Endodermal cell (in vitro differentiated cells): Measurements from ENCODE around the gene OR10V1. TPM values are rescaled to one million over a fixed set of nuclear protein-coding genes. Genes with fewer than 3 reads are reported as not detected.
A peak's percentile ranks its signal among the peaks of the same experiment; 100 is the strongest.

Source experiments
- DNase-seq: peaks from one replicate; pipeline ENCODE4 v3.0.0-alpha.2; 2017
- H3K27ac ChIP-seq: 2 replicates; pipeline ENCODE4 v1.5.1; 2013; ENCODE audit warnings: mild to moderate bottlenecking, low read depth, low read length, moderate library complexity
- H3K27me3 ChIP-seq: 2 replicates; pipeline ENCODE4 v1.6.1; 2013; ENCODE audit warnings: mild to moderate bottlenecking, low read length, moderate library complexity; ENCODE audit not compliant: insufficient read depth, control insufficient read depth, poor library complexity, severe bottlenecking
- H3K36me3 ChIP-seq: 2 replicates; pipeline ENCODE4 v1.7.0; 2013; ENCODE audit warnings: mild to moderate bottlenecking, low read length, moderate library complexity; ENCODE audit not compliant: control insufficient read depth, insufficient read depth
- H3K4me1 ChIP-seq: one replicate; pipeline ENCODE4 v1.7.0; 2013; ENCODE audit warnings: low read length; ENCODE audit not compliant: control insufficient read depth, insufficient read depth
- H3K4me3 ChIP-seq: 2 replicates; pipeline ENCODE4 v1.5.1; 2013; ENCODE audit warnings: mild to moderate bottlenecking, low read length, moderate library complexity
- H3K9ac ChIP-seq: 2 replicates; pipeline ENCODE4 v1.6.1; 2013; ENCODE audit warnings: mild to moderate bottlenecking, low read length, moderate library complexity; ENCODE audit not compliant: poor library complexity, severe bottlenecking; ENCODE audit errors: extremely low read depth
- H3K9me3 ChIP-seq: 2 replicates; pipeline ENCODE4 v1.6.1; 2013; ENCODE audit warnings: mild to moderate bottlenecking, low read length, moderate library complexity; ENCODE audit not compliant: control insufficient read depth
- H3K27ac Mint-ChIP-seq: 2 replicates; pipeline ENCODE4 v1.8.0; 2020; ENCODE audit warnings: mixed read lengths
- H3K27me3 Mint-ChIP-seq: 2 replicates; pipeline ENCODE4 v1.8.0; 2021; ENCODE audit warnings: mild to moderate bottlenecking, mixed read lengths; ENCODE audit not compliant: insufficient read depth
- H3K36me3 Mint-ChIP-seq: 2 replicates; pipeline ENCODE4 v1.8.0; 2020; ENCODE audit warnings: low read depth, mixed read lengths
- H3K4me1 Mint-ChIP-seq: 2 replicates; pipeline ENCODE4 v1.8.0; 2020; ENCODE audit warnings: mixed read lengths
- H3K4me3 Mint-ChIP-seq: 2 replicates; pipeline ENCODE4 v1.8.0; 2020; ENCODE audit warnings: mild to moderate bottlenecking, moderate library complexity, mixed read lengths
- H3K9me3 Mint-ChIP-seq: 2 replicates; pipeline ENCODE4 v1.8.0; 2020; ENCODE audit warnings: mild to moderate bottlenecking, mixed read lengths
- WGBS, 2 experiments: methylation state at CpG; one replicate each; pipeline versions ENCODE4 v1.1.5 to v1.1.7; 2013; ENCODE audit warnings: missing lambda C conversion rate in 2 of 2, mixed read lengths in 1 of 2; ENCODE audit not compliant: insufficient coverage in 1 of 2, insufficient read length in 1 of 2; 5-methylcytosine and 5-hydroxymethylcytosine counted together
- total RNA-seq, 2 donors: library from RNA; stranded (reverse); fragmentation: NEBNext Ultra II Directional in 1 of 2; extraction: Animal tissue kit (Norgen Biotek cat#: 25700) in 1 of 2; gene quantifications; 2 replicates in 1 of 2; 3 replicates in 1 of 2; pipeline ENCODE4 v1.2.1, GENCODE V29; 2021
- TF ChIP-seq, protein P1 (sequence below): fragments of 200-600 bp; sonication (generic); conservative IDR thresholded peaks from 2 replicates; pipeline ENCODE4 v1.5.0; 2021; ENCODE audit warnings: antibody characterized with exemption, mild to moderate bottlenecking

OR10V1 gene
- total RNA-seq, 2 donors from 2014 or later: not detected

DNA sequence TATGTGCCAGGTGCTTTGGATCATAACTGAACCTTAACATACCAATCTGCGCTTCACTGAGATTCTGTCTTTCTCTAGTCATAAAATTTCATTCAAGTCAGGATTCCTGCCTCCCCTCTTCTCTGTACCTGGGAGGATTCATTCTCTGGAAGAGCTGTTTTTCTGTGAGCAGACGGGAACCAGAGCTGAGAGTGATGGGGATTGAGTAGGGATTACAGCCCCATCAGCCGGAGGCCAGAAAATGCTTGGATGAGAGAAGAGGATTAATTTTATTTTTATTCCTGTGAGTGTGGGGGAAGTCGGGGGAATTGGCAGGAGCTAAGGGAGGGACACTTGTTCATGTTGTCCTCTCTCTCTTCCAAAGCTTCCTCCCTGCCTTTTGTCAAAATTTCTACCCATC, 46.3 kb upstream of the OR10V1 start:
- Mint-ChIP-seq H3K36me3 (peaks cover 37% of the 10 kb centered on the region), H3K27me3 (no peaks in the 10 kb centered on the region), H3K4me1 (peaks cover 44% of the 10 kb centered on the region), H3K9me3 (no peaks in the 10 kb centered on the region), H3K27ac (no peak overlapping the region), H3K4me3 (no peak overlapping the region)
- no peaks in the 10 kb centered on the region for H3K27me3 ChIP-seq
- 96 to 100% methylated on average over 1 to 3 of the region's 4 CpGs for WGBS, 2 experiments
- no peak for DNase-seq
- H3K36me3 ChIP-seq: peaks cover 32% of the 10 kb centered on the region
- no peak overlapping the region for H3K4me3 ChIP-seq
- TF ChIP-seq, protein P1, sequence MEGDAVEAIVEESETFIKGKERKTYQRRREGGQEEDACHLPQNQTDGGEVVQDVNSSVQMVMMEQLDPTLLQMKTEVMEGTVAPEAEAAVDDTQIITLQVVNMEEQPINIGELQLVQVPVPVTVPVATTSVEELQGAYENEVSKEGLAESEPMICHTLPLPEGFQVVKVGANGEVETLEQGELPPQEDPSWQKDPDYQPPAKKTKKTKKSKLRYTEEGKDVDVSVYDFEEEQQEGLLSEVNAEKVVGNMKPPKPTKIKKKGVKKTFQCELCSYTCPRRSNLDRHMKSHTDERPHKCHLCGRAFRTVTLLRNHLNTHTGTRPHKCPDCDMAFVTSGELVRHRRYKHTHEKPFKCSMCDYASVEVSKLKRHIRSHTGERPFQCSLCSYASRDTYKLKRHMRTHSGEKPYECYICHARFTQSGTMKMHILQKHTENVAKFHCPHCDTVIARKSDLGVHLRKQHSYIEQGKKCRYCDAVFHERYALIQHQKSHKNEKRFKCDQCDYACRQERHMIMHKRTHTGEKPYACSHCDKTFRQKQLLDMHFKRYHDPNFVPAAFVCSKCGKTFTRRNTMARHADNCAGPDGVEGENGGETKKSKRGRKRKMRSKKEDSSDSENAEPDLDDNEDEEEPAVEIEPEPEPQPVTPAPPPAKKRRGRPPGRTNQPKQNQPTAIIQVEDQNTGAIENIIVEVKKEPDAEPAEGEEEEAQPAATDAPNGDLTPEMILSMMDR: no peak
- no peaks in the 10 kb centered on the region for H3K9me3 ChIP-seq
- no peak overlapping the region for H3K9ac ChIP-seq
- H3K27ac ChIP-seq: no peak overlapping the region
- H3K4me1 ChIP-seq: peaks cover 12% of the 10 kb centered on the region

DNA sequence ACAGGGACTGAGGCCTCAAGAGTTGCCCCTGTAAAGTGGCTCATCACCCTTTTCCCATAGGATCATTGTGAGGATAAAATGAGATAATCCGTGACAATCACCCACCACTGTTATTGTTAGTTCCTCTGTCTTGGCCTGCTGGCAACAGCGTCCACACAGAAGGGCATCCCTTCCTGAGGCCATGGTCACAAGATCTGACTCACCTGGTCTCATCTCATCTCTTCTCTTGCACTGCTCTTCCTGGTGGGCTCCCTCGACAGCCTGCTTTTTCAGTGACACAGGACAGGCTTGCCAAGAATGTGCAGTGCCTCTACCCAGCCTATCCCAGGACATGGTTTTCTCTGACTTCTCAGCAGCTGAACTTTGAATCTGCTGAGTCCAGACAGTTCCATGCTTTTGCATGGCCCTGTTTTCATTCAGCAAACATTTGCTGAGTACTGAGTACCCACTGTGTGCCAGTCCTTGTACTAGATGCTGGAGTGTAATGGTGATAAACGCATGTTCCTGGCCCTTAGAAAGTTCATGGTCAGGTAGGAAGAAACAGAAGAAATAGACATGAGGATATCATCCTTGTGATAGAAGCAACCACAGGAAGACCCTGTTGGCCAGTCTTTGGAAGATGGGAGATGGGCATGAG, 44.9 kb upstream of the OR10V1 start:
- H3K27me3 Mint-ChIP-seq: no peaks in the 10 kb centered on the region
- 92 to 94% methylated on average over 4 of the region's 4 CpGs for WGBS, 2 experiments
- H3K4me3 ChIP-seq: peak overlapping the region; percentile 93
- peaks cover 11% of the 10 kb centered on the region for H3K4me1 ChIP-seq
- no peaks in the 10 kb centered on the region for H3K9me3 Mint-ChIP-seq
- H3K27ac Mint-ChIP-seq: no peak overlapping the region
- H3K9ac ChIP-seq: no peak overlapping the region
- no peak overlapping the region for H3K27ac ChIP-seq
- H3K36me3 Mint-ChIP-seq: peaks cover 37% of the 10 kb centered on the region
- H3K4me3 Mint-ChIP-seq: peak overlapping the region; percentile 97
- H3K36me3 ChIP-seq: peaks cover 32% of the 10 kb centered on the region
- peaks cover 42% of the 10 kb centered on the region for H3K4me1 Mint-ChIP-seq
- no peaks in the 10 kb centered on the region for H3K27me3 ChIP-seq
- H3K9me3 ChIP-seq: no peaks in the 10 kb centered on the region
- TF ChIP-seq, protein P1: no peak
- DNase-seq: no peak

DNA sequence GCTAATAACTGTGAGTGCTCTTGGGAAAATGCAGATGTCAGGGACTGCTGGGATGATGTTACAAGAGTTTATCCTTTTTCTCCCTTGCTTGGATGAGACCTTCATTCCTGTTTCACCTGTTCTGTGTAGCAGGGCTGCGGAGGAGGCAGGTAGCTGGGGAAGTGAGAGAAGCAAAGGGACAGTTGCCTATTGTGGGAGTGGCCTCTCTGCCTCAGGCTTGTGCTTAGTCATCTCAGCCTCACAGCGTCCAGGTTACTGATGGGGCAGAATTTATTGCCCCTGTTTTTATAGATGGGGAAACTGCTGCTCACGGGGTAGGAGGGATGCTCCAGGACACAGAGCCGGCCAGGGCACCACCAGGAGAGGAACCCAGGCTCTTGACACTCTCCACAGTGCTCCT, 43.2 kb upstream of the OR10V1 start:
- peak overlapping the region; percentile 97 for H3K4me3 Mint-ChIP-seq
- peaks cover 21% of the 10 kb centered on the region for H3K36me3 Mint-ChIP-seq
- Histone ChIP-seq H3K4me1 (peaks cover 11% of the 10 kb centered on the region), H3K27me3 (no peaks in the 10 kb centered on the region), H3K9ac (peak overlapping the region; percentile 77), H3K9me3 (no peaks in the 10 kb centered on the region), H3K4me3 (peak overlapping the region; percentile 93), H3K27ac (no peak overlapping the region), H3K36me3 (peaks cover 22% of the 10 kb centered on the region)
- WGBS, 2 experiments: 73 to 90% methylated on average over 2 to 4 of the region's 4 CpGs
- H3K9me3 Mint-ChIP-seq: no peaks in the 10 kb centered on the region
- peaks cover 42% of the 10 kb centered on the region for H3K4me1 Mint-ChIP-seq
- DNase-seq: peak; percentile 62
- H3K27ac Mint-ChIP-seq: peak overlapping the region; percentile 83
- H3K27me3 Mint-ChIP-seq: no peaks in the 10 kb centered on the region
- TF ChIP-seq, protein P1: no peak
